Activated T-helper 2 cell treated with anti-CD3 and anti-CD28 coated beads, Interferon-gamma antibody, Interleukin-2, Interleukin-4, amounts not matched to agents 10 μg/mL and 5 μg/mL and 100 μg/mL, durations not matched to agents 14 hours and 24 hours and 36 hours (primary cell): ENCODE measurements around the gene PALM3. TPM values are rescaled to one million over a fixed set of nuclear protein-coding genes. Genes with fewer than 3 reads are reported as not detected.
"Not testable (repeated sequence)": the region's sequence is repeated elsewhere in the genome, so short reads cannot be mapped to it uniquely, and the experiment has no call there.

Source experiments
- DNase-seq: peaks from one replicate; pipeline ENCODE4 v3.0.0; 2021; ENCODE audit warnings: low spot score
- H3K27ac Mint-ChIP-seq: one replicate; pipeline ENCODE4 v1.8.0; 2021; ENCODE audit warnings: mixed read lengths
- H3K27me3 Mint-ChIP-seq: one replicate; pipeline ENCODE4 v1.8.0; 2021; ENCODE audit warnings: low read depth, mixed read lengths
- H3K36me3 Mint-ChIP-seq: one replicate; pipeline ENCODE4 v1.8.0; 2021; ENCODE audit warnings: low read depth, mixed read lengths
- H3K4me1 Mint-ChIP-seq: one replicate; pipeline ENCODE4 v1.8.0; 2021; ENCODE audit warnings: low read depth, mixed read lengths
- H3K4me3 Mint-ChIP-seq: one replicate; pipeline ENCODE4 v1.8.0; 2021; ENCODE audit warnings: low read depth, mild to moderate bottlenecking, moderate library complexity, mixed read lengths
- H3K9me3 Mint-ChIP-seq: one replicate; pipeline ENCODE4 v1.8.0; 2021; ENCODE audit warnings: mixed read lengths
- intact Hi-C: fragments of 100-400 bp; cut with micrococcal nuclease; formaldehyde crosslinking; loops from one replicate; pipeline ENCODE4 v1.15.1; 2023
- total RNA-seq: library from RNA; stranded (reverse); gene quantifications from 2 replicates; pipeline ENCODE4 v1.2.3, GENCODE V29; 2022

The PALM3 gene
- total RNA-seq, 1 donor from 2014 or later = 0.34 TPM

- no peak for DNase-seq
- Mint-ChIP-seq H3K4me3 (no peak overlapping the region), H3K9me3 (no peaks in the 10 kb centered on the region), H3K27me3 (peaks cover 12% of the 10 kb centered on the region), H3K4me1 (no peaks in the 10 kb centered on the region), H3K27ac (no peak overlapping the region), H3K36me3 (peaks cover 56% of the 10 kb centered on the region)
- intact Hi-C loops = no loop called here
Observed at GRCh38 chr19:14053032-14053431, 8.8 kb downstream of the PALM3 start.

DNA sequence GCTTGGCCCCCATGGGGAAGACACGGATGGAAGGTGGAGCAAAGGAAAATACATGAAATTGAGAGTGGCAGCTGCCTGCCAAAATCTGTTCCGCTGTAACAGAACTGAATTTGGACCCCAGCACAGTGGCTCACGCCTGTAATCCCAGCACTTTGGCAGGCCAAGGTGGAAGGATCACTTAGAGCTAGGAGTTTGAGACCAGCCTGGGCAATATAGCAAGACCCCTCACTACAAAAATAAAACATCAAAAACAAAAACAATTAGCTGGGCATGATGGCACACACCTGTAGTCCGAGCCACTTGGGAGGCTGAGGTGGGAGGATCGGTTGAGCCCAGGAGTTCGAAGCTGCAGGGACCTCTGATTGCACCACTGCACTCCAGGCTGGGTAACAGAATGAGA is 9.4 kb downstream of the PALM3 start:
- Mint-ChIP-seq H3K36me3 (peaks cover 62% of the 10 kb centered on the region), H3K4me3 (no peak overlapping the region), H3K9me3 (no peaks in the 10 kb centered on the region), H3K4me1 (no peaks in the 10 kb centered on the region), H3K27me3 (peaks cover 7% of the 10 kb centered on the region), H3K27ac (no peak overlapping the region)
- no peak for DNase-seq
- intact Hi-C loops = no loop called here

- intact Hi-C loops = no loop called here
- H3K4me3 Mint-ChIP-seq = no peak overlapping the region
- no peak overlapping the region for H3K27ac Mint-ChIP-seq
- peaks cover 7% of the 10 kb centered on the region for H3K27me3 Mint-ChIP-seq
- no peaks in the 10 kb centered on the region for H3K9me3 Mint-ChIP-seq
- peaks cover 67% of the 10 kb centered on the region for H3K36me3 Mint-ChIP-seq
- DNase-seq = no peak
- H3K4me1 Mint-ChIP-seq = no peaks in the 10 kb centered on the region
Observed at GRCh38 chr19:14051980-14052379, 9.9 kb downstream of the PALM3 start.

GRCh38 chr19:14050961-14051360 is 10.9 kb downstream of the PALM3 start:
- H3K36me3 Mint-ChIP-seq = peaks cover 75% of the 10 kb centered on the region
- intact Hi-C loops = not testable (repeated sequence)

GRCh38 chr19:14050512-14050911 is 11.4 kb downstream of the PALM3 start:
- no peaks in the 10 kb centered on the region for H3K9me3 Mint-ChIP-seq
- intact Hi-C loops = no loop called here

More at GRCh38 chr19:14050961-14051360, 10.9 kb downstream of the PALM3 start:
- not testable (repeated sequence) for H3K27me3 Mint-ChIP-seq, H3K4me3 Mint-ChIP-seq, H3K4me1 Mint-ChIP-seq, H3K27ac Mint-ChIP-seq, H3K9me3 Mint-ChIP-seq, DNase-seq

DNA sequence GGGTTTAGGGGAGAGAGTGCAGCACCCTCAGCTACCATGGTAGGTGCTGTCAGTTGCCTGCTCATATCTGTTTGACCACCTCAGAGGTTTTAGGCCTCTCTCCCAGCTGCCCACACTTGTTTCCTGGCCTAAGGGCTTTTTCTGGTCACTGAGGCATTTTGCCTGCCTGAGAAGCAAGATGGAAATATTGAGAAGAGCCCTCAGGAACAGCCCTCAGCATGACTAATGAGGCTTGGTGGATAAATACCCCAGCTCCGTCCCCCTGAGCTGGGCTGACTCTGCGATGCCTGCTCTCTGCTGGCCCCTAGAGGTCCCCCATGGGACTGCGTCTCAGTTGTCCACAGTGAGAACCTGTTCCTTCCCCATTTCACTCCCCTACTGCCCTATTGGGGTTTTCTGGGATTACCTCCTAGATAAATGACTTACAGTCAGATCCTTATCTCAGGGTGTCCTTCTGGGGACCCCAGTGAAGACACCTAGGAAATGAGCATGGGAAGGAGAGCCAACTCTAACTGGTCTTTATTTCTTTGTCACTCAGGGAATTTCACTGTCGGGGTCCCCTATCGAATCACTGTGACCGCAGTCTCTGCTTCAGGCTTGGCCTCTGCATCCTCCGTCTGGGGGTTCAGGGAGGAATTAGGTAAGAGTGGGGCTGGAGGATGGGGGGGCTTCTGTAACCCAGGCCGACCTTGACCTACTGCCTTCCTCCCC is 13.3 kb downstream of the PALM3 start:
- H3K27ac Mint-ChIP-seq = no peak overlapping the region
- H3K4me1 Mint-ChIP-seq = no peaks in the 10 kb centered on the region
- H3K4me3 Mint-ChIP-seq = no peak overlapping the region
- peaks cover 70% of the 10 kb centered on the region for H3K36me3 Mint-ChIP-seq
- DNase-seq = peak; percentile 53
- no peaks in the 10 kb centered on the region for H3K9me3 Mint-ChIP-seq
- no peaks in the 10 kb centered on the region for H3K27me3 Mint-ChIP-seq
- intact Hi-C loops = loop anchor here (1.0 kb wide), 1 partner anchor 168 kb away; no protein-coding TSS in a partner anchor

More at GRCh38 chr19:14050512-14050911, 11.4 kb downstream of the PALM3 start:
- Mint-ChIP-seq H3K36me3 (peaks cover 79% of the 10 kb centered on the region), H3K4me1 (no peaks in the 10 kb centered on the region), H3K4me3 (no peak overlapping the region), H3K27ac (no peak overlapping the region), H3K27me3 (peaks cover 2% of the 10 kb centered on the region)
- no peak for DNase-seq

- H3K36me3 Mint-ChIP-seq = peaks cover 68% of the 10 kb centered on the region
- intact Hi-C loops = loop anchor here (1.0 kb wide), 1 partner anchor 168 kb away; no protein-coding TSS in a partner anchor
- not testable (repeated sequence) for DNase-seq, H3K4me3 Mint-ChIP-seq, H3K9me3 Mint-ChIP-seq, H3K27me3 Mint-ChIP-seq, H3K4me1 Mint-ChIP-seq, H3K27ac Mint-ChIP-seq
Observed at GRCh38 chr19:14047866-14048265, 14.0 kb downstream of the PALM3 start.

GRCh38 chr19:14042659-14043608 is 18.9 kb downstream of the PALM3 start:
- intact Hi-C loops, H3K9me3 Mint-ChIP-seq, H3K4me3 Mint-ChIP-seq, H3K4me1 Mint-ChIP-seq, H3K27me3 Mint-ChIP-seq: not testable (repeated sequence)
- DNase-seq = peak; percentile 26
- Mint-ChIP-seq H3K27ac (peak overlapping the region; percentile 75), H3K36me3 (peaks cover 67% of the 10 kb centered on the region)

- H3K9me3 Mint-ChIP-seq = no peaks in the 10 kb centered on the region
- DNase-seq = no peak
- H3K4me1 Mint-ChIP-seq = peaks cover 4% of the 10 kb centered on the region
- no peak overlapping the region for H3K27ac Mint-ChIP-seq
- intact Hi-C loops = no loop called here
- H3K4me3 Mint-ChIP-seq = no peak overlapping the region
- H3K27me3 Mint-ChIP-seq = no peaks in the 10 kb centered on the region
- peaks cover 69% of the 10 kb centered on the region for H3K36me3 Mint-ChIP-seq
Observed at GRCh38 chr19:14039181-14039580, 22.7 kb downstream of the PALM3 start.

DNA sequence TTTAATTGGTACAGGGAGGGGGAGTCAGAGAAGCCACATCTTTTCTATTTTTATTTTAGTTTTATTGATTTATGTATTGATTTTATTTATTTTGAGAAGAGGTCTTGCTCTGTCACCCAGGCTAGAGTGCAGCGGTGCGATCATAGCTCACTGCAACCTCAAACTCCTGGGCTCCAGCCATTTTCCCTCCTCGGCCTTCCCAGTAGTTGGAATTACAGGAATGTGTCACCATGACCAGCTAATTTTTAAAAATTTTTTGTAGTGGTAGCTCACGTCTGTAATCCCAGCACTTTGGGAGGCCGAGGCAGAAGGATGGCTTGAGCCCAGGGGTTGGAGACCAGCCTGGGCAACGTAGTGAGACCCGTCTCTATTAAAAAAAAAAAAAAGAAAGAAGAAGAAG is 26.2 kb downstream of the PALM3 start:
- peaks cover 63% of the 10 kb centered on the region for H3K36me3 Mint-ChIP-seq
- no peak for DNase-seq
- H3K9me3 Mint-ChIP-seq = no peaks in the 10 kb centered on the region
- H3K4me3 Mint-ChIP-seq = no peak overlapping the region
- H3K4me1 Mint-ChIP-seq = peaks cover 10% of the 10 kb centered on the region
- no peaks in the 10 kb centered on the region for H3K27me3 Mint-ChIP-seq
- intact Hi-C loops = no loop called here
- H3K27ac Mint-ChIP-seq = no peak overlapping the region

- intact Hi-C loops = not testable (repeated sequence)
Observed at GRCh38 chr19:14035159-14035558, 26.7 kb downstream of the PALM3 start.

DNA sequence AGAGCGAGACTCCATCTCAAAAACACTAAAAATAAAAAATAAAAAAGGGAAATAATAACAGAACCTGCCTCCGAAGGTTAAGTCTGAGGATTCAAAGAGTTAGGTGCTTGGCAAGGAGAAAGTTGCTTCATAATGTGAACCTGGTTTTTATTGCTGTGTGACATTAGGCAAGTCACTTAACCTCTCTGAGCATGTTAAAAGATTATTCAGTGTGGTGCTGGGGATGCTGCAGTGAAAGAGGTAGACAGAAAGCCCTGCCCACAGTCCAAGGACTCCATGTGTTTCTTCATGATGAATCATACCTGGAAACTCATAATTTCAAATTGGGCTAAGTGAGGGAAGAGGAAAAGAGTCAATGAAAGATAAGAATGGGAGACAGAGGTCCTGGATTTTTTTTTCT is 27.9 kb downstream of the PALM3 start:
- intact Hi-C loops = loop anchor here (5.0 kb wide), 1 partner anchor 82 kb away; the partner anchor contains the start of gene DCAF15
- H3K27ac Mint-ChIP-seq = peak overlapping the region; percentile 31
- H3K36me3 Mint-ChIP-seq = peaks cover 48% of the 10 kb centered on the region
- peaks cover 10% of the 10 kb centered on the region for H3K4me1 Mint-ChIP-seq
- H3K9me3 Mint-ChIP-seq = no peaks in the 10 kb centered on the region
- peak overlapping the region; percentile 43 for H3K4me3 Mint-ChIP-seq
- DNase-seq = no peak
- H3K27me3 Mint-ChIP-seq = no peaks in the 10 kb centered on the region

More at GRCh38 chr19:14035159-14035558, 26.7 kb downstream of the PALM3 start:
- not testable (repeated sequence) for H3K27me3 Mint-ChIP-seq, H3K9me3 Mint-ChIP-seq, DNase-seq, H3K27ac Mint-ChIP-seq, H3K4me3 Mint-ChIP-seq
- Mint-ChIP-seq H3K4me1 (peaks cover 10% of the 10 kb centered on the region), H3K36me3 (peaks cover 61% of the 10 kb centered on the region)
